GM21576 (cell line): ENCODE measurements around the gene ATXN1.

Experiments
- ATAC-seq: cut with Tn5 transposase; IDR thresholded peaks from one replicate; pipeline ENCODE4 v1.9.1; 2021; ENCODE audit warnings: mild to moderate bottlenecking, moderate library complexity; ENCODE audit not compliant: unreplicated experiment

The ATXN1 gene

GRCh38 chr6:16747232-16748024 is 13.8 kb downstream of the ATXN1 start:
- ATAC-seq: no peak

DNA sequence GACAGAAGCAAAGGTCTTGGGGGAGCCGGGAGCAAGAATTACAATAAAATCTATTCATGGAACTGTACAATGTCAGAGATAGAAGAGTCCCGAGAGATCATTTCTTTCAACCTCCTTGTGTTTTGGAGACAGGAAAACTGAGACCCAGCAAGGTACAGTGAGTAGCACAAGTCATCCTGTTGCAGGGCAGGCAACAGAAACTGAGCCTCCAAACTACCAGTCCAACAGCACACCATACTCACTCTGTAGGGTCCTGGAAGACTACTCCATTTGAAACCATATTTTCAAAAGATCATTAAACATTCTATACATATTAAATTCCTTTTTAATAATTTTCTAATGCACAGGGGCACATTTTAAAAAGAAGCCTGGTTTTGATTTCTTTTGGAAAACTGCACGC is 14.4 kb downstream of the ATXN1 start:
- no peak for ATAC-seq

- no peak for ATAC-seq
These were observed 14.9 kb downstream of the ATXN1 start for GRCh38 chr6:16746401-16746800.

DNA sequence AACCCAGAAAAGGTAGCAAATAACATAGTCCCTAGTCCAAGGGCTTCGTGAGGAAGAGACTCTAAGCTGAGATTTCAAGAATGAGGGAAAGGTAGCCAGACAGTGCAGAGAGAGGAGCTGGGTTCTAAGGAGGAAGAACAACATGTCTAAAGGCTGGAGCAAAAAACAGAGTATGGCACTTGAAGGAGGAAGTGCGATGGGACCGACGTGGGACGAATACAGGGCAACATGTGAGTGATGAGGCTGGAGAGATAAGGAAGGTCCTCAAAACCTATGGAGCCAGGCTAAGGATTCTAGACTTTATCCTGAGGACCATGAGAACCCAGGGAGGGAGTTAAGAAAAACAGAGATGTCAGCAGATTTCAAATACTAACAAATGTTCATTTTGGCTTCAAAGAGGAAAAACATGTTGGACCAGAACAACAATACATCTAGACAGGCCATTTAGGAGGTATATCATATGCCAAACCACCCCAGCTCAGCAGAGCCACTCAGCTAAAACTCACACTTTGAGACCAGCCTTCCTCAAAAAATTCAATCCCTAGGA is 17.5 kb downstream of the ATXN1 start:
- no peak for ATAC-seq

DNA sequence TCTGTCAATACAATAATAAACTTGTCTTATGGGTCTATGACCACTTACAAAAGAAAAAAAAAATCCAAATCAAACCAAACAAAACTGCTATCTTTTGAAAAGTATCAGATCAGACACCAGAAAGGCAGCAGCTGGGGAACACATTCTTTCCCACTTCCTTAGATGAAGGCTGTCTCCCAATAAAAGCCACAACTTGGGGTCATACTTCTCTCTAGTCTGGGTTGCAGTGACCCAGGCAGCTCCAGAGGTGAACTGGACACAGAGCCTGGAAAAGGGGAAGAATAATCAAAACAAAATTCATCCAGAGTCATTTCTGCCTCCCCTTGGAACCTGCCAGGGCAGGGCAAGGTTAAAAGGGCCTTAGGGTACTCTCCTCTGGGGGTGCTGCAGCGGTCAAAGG is 19.1 kb downstream of the ATXN1 start:
- no peak for ATAC-seq

- ATAC-seq: no peak
These were observed 19.9 kb downstream of the ATXN1 start for GRCh38 chr6:16741112-16742016.

- no peak for ATAC-seq
These were observed 21.2 kb downstream of the ATXN1 start for GRCh38 chr6:16740097-16740496.

GRCh38 chr6:16739329-16739801 is 21.9 kb downstream of the ATXN1 start:
- no peak for ATAC-seq

DNA sequence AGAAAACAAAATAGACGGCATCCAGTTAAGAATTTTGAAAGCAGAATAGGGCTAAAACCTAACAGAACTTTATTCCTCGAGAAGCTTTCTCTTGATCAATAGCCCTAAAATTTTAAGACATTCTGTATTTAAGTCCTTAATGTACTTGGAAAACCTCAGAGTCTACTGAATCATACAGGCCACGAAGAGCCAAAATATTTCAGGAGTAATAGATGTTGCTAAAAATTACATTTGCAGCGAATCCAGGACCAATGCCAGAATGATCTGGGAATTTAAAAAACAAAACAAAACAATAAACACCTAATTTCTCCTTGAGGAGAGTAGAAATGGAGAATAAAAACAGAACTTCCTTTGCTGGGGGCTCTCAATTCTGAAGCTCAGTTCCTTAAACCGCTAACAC is 23.3 kb downstream of the ATXN1 start:
- ATAC-seq: no peak

DNA sequence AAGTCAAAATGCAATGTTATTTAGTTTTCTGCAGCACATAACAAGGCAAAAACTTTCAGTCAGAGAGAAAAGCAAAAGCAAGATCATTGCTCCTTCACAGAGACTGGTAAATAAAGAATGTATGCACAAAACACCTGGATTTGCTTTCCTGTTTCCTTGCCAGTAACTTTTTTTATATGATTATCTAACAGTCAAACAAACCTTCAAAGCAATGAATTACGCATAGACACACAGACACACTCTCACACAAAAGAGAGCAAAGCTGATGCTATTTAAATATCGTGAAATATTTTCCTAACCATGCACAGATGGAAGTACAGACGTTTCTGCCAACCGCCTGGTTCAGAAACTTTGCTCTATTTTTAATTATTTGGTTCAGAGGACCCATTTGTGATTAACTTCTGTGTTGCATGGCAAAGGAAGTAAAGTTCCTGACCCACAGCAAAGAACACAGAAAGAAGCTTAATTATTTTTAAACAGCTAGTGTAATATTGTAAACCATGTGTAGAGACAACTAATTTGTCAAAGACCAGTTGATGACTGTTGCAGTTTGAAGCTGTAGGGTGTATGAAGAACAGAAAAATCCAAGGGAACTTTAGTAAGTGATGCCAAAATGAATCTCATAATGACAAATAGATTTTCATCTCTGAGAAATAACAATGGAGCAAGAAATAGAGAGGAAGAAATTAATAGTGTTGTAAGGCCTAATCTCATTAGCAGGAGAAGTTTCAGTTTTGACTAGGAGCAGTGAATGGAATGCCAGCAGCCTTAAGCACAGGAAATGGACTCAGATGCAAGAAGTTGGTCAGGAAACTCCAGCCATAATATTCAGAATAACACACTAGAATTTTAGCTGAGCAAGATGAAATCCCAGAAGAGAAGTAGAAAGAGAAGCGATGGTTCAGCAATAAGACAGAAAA is 24.1 kb downstream of the ATXN1 start:
- ATAC-seq: no peak

- ATAC-seq: no peak
These were observed 26.2 kb downstream of the ATXN1 start for GRCh38 chr6:16735014-16735413.

GRCh38 chr6:16733085-16733484 is 28.2 kb downstream of the ATXN1 start:
- ATAC-seq: no peak

- ATAC-seq: peak; percentile 99
These were observed 29.7 kb downstream of the ATXN1 start for GRCh38 chr6:16731478-16732051.

DNA sequence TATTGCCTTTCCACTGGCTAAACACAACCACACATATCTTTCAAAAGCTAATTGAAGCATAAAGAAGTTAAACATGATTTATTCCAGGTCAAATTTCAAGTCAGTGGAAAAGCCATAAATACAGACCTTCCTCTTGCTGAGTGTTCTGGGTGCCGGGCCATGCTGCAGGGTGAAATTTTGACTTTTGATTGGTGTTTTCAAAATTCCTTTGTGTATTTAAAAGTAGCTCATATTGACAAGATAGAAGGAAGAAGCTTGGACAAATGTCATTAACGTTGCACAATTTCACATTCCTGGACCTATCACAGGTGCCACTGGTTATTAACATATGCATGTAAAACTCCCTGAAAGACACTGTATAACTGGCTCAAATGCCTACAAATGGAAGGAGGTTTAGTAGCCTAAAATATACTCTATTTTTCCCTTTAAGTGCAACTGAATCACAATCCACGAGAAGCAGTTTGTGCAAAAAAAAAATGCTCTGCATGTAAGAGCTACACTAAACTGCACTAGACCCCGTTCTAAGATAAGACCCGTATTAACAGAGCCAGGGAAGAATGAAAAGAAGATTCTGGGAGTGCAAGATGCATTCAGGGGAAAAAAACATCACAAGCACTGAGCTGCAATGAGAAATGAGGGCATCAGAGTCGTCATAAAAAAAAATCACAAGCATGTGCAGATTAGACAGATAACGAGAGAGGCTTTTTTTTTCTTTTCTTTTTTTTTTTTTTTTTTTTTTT is 30.4 kb downstream of the ATXN1 start:
- ATAC-seq: no peak

DNA sequence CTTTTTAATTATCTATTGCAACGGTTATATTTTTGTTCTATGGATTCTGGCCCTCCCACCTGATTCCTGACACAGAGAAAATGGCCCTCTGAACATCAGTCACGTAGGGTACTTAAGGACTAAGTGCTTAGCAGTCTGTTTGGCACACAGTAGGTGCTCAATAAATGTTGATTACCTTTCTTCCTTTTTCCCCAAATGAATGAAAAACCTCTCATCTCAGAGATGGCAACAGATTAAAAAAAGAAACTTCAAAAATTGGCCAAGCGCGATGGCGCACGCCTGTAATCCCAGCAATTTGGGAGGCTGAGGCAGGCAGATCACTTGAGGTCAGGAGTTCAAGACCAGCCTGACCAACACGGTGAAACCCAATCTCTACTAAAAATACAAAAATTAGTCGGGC is 31.5 kb downstream of the ATXN1 start:
- ATAC-seq: no peak

GRCh38 chr6:16729183-16729691 is 32.0 kb downstream of the ATXN1 start:
- ATAC-seq: no peak

DNA sequence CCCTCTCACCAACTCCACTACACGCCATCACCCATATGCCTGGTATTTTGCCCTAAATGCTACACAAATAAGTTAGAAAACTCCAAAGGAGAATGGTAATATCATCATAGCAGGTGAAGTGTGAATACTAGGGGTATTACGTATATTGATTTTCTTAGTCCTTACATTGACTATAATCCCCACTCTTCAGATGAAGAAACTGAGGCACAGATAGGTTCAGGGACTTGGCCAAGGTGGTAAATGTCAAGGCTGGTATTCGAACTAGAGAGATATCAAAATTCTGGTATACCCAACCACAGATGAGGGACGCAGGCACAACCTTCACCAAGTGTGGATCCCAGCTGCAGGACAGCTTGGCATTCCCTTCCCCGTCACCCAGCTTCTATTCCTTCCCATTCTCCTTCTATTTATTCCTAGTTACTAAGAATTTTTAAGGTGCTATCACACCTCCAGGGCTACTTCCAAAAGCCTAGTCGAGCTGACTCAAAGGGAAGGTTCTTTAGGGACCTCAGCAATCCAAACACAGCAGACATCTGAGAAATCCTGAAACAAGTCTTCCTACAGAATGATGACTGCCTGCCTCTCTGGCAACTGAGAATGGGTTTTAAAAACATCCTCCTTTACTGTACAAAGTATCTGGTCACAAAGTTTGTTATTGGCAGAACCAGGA is 32.6 kb downstream of the ATXN1 start:
- no peak for ATAC-seq

GRCh38 chr6:16727996-16728395 is 33.3 kb downstream of the ATXN1 start:
- no peak for ATAC-seq
